HCT116 (cell line): Measurements from ENCODE around the gene EPHB2.

Experiments
- FOSL1 ChIP-seq: IDR thresholded peaks from 2 replicates; pipeline ENCODE4 v1.6.1; 2012; ENCODE audit warnings: low read depth
- POLR2A ChIP-seq: IDR thresholded peaks from 2 replicates; pipeline ENCODE4 v1.7.0; 2011; ENCODE audit warnings: borderline replicate concordance; ENCODE audit not compliant: insufficient read depth, insufficient read length; ENCODE audit errors: extremely low read depth
- TF ChIP-seq, protein P1 (sequence below), 3 experiments: fragments of 200-600 bp in 1 of 3; sonication (generic) in 1 of 3; IDR thresholded peaks in 2 of 3; conservative IDR thresholded peaks in 1 of 3; 2 replicates each; pipeline ENCODE4 v1.5.1; 2012 to 2017; ENCODE audit warnings: low read depth in 2 of 3, low read length in 2 of 3, antibody characterized with exemption in 1 of 3, borderline replicate concordance in 1 of 3, control low read depth in 1 of 3, mild to moderate bottlenecking in 1 of 3, mixed read lengths in 1 of 3, mixed run types in 1 of 3, moderate library complexity in 1 of 3; ENCODE audit not compliant: insufficient read depth in 1 of 3
- TF ChIP-seq, protein P2 (sequence below): IDR thresholded peaks from 2 replicates; pipeline ENCODE4 v1.6.1; 2012

DNA sequence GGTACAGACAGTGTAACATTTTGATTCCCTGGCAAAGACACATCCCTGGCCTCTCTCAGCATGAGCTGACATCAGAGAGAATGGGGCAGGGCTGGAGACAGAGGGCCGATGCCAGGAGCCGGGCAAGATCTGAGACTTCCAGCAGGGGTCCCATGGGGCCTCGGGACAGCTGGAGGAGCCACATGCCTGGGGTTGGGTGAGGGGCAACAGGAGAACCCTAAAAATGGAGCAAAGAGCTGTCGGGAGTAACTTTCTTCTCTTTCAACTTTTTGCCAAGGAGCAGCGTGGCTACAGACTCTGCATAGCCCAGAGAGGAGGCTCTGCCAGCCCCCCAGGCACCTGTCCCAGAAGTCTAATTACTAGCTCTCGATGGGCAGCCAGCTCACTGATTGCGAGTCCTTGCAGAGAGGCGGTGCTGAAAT, 131.2 kb downstream of the EPHB2 start:
- TF ChIP-seq, protein P1, sequence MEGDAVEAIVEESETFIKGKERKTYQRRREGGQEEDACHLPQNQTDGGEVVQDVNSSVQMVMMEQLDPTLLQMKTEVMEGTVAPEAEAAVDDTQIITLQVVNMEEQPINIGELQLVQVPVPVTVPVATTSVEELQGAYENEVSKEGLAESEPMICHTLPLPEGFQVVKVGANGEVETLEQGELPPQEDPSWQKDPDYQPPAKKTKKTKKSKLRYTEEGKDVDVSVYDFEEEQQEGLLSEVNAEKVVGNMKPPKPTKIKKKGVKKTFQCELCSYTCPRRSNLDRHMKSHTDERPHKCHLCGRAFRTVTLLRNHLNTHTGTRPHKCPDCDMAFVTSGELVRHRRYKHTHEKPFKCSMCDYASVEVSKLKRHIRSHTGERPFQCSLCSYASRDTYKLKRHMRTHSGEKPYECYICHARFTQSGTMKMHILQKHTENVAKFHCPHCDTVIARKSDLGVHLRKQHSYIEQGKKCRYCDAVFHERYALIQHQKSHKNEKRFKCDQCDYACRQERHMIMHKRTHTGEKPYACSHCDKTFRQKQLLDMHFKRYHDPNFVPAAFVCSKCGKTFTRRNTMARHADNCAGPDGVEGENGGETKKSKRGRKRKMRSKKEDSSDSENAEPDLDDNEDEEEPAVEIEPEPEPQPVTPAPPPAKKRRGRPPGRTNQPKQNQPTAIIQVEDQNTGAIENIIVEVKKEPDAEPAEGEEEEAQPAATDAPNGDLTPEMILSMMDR (IDR thresholded peaks at IDR 0.05 in 2 of 3, conservative IDR thresholded peaks at IDR 0.05 in 1 of 3; ENCODE audit: borderline replicate concordance in 1 of 3, insufficient read depth in 1 of 3, low read depth in 2 of 3, low read length in 2 of 3), result no peak
- TF ChIP-seq, protein P2, sequence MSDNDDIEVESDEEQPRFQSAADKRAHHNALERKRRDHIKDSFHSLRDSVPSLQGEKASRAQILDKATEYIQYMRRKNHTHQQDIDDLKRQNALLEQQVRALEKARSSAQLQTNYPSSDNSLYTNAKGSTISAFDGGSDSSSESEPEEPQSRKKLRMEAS, result no peak
- no peak for TF ChIP-seq FOSL1
- TF ChIP-seq POLR2A, result no peak
